Cardiac fibroblast (primary cell): Measurements from ENCODE around the gene PLEK.

Source experiments
- DNase-seq, 2 donors: peaks; one replicate each; pipeline versions ENCODE4 v3.0.0 to v3.0.0-alpha.2; 2010; ENCODE audit warnings: low read depth in 2 of 2
- H3K4me3 ChIP-seq, 2 donors: replicated peaks in 1 of 2; 1 replicate in 1 of 2; 2 replicates in 1 of 2; pipeline ENCODE4 v1.5.1; 2011; ENCODE audit warnings: low read depth in 2 of 2, low read length in 2 of 2, mild to moderate bottlenecking in 2 of 2, moderate library complexity in 1 of 2
- CTCF ChIP-seq: IDR thresholded peaks from one replicate; pipeline ENCODE4 v1.5.1; 2011; ENCODE audit warnings: low read depth, mild to moderate bottlenecking, low read length, inconsistent platforms

Gene PLEK

GRCh38 chr2:68362749-68363148 is 2.3 kb upstream of the PLEK start:
- DNase-seq: no peak
- TF ChIP-seq CTCF: no peak
- H3K4me3 ChIP-seq: no peak overlapping the region

GRCh38 chr2:68363721-68364120 is 1.4 kb upstream of the PLEK start:
- no peak for DNase-seq
- TF ChIP-seq CTCF: no peak
- H3K4me3 ChIP-seq: no peak overlapping the region

- no peak for TF ChIP-seq CTCF
- H3K4me3 ChIP-seq: no peak overlapping the region
- DNase-seq: no peak
Measured at GRCh38 chr2:68366083-68366560, 1.0 kb downstream of the PLEK start.

- no peak overlapping the region for H3K4me3 ChIP-seq
- no peak for TF ChIP-seq CTCF
- no peak for DNase-seq
Measured at GRCh38 chr2:68367953-68368653, 3.0 kb downstream of the PLEK start.

- peak; percentile 53 to 67 for DNase-seq
- no peak for TF ChIP-seq CTCF
- H3K4me3 ChIP-seq: no peak overlapping the region
Measured at GRCh38 chr2:68368654-68369336, 3.7 kb downstream of the PLEK start.

GRCh38 chr2:68369337-68369734 is 4.3 kb downstream of the PLEK start:
- H3K4me3 ChIP-seq: no peak overlapping the region
- no peak for DNase-seq
- no peak for TF ChIP-seq CTCF
